GM23338 (cell line): ENCODE measurements around the gene GPALPP1. TPM values are rescaled to one million over a fixed set of nuclear protein-coding genes. Genes with fewer than 3 reads are reported as not detected.

ENCODE experiments used
- ATAC-seq: fragments of 200-7000 bp; cut with Tn5 transposase; 3 replicates; pipeline ENCODE4 v1.9.1; 2020
- DNase-seq: peaks from one replicate; pipeline ENCODE4 v3.0.0-alpha.2; 2015; ENCODE audit warnings: low spot score
- H2AFZ ChIP-seq: fragments of 200-600 bp; sonication (generic); 2 replicates; pipeline ENCODE4 v1.8.0; 2016; ENCODE audit warnings: antibody characterized with exemption, mild to moderate bottlenecking, moderate library complexity
- H3F3A ChIP-seq: fragments of 200-600 bp; sonication (generic); replicated peaks from 2 replicates; pipeline ENCODE4 v1.8.0; 2017; ENCODE audit warnings: antibody characterized with exemption, mixed run types, low read depth
- H3K27ac ChIP-seq: fragments of 200-600 bp; sonication (generic); 2 replicates; pipeline ENCODE4 v1.6.1; 2016; ENCODE audit warnings: low read depth
- H3K27me3 ChIP-seq: fragments of 200-600 bp; sonication (generic); 2 replicates; pipeline ENCODE4 v1.8.0; 2016; ENCODE audit warnings: mild to moderate bottlenecking, mixed run types, moderate library complexity; ENCODE audit not compliant: insufficient read depth
- H3K36me3 ChIP-seq: fragments of 200-600 bp; sonication (generic); 2 replicates; pipeline ENCODE4 v1.8.0; 2016; ENCODE audit warnings: mild to moderate bottlenecking; ENCODE audit not compliant: insufficient read depth
- H3K4me1 ChIP-seq: fragments of 200-600 bp; sonication (generic); 2 replicates; pipeline ENCODE4 v1.8.0; 2016; ENCODE audit warnings: mild to moderate bottlenecking, moderate library complexity; ENCODE audit not compliant: insufficient read depth
- H3K4me2 ChIP-seq: fragments of 200-600 bp; sonication (generic); 2 replicates; pipeline ENCODE4 v1.7.1; 2017; ENCODE audit warnings: mixed run types
- H3K4me3 ChIP-seq: fragments of 200-600 bp; sonication (generic); 2 replicates; pipeline ENCODE4 v1.6.1; 2016; ENCODE audit warnings: mixed run types
- H3K79me2 ChIP-seq: fragments of 200-600 bp; sonication (generic); replicated peaks from 2 replicates; pipeline ENCODE4 v1.8.0; 2017; ENCODE audit warnings: mild to moderate bottlenecking; ENCODE audit not compliant: insufficient read depth
- H3K9me2 ChIP-seq: fragments of 200-600 bp; sonication (generic); 2 replicates; pipeline ENCODE4 v1.8.0; 2017; ENCODE audit not compliant: insufficient read depth
- H4K20me1 ChIP-seq: fragments of 200-600 bp; sonication (generic); replicated peaks from 2 replicates; pipeline ENCODE4 v1.8.0; 2017; ENCODE audit warnings: mild to moderate bottlenecking; ENCODE audit not compliant: insufficient read depth
- H3K27ac Mint-ChIP-seq: 2 replicates; pipeline ENCODE4 v1.8.0; 2020; ENCODE audit warnings: inconsistent platforms, mild to moderate bottlenecking, moderate library complexity, mixed read lengths
- H3K27me3 Mint-ChIP-seq: 3 replicates; pipeline ENCODE4 v1.8.0; 2022; ENCODE audit warnings: low read depth, mild to moderate bottlenecking, moderate library complexity, mixed read lengths, inconsistent platforms; ENCODE audit not compliant: insufficient read depth, poor library complexity
- H3K36me3 Mint-ChIP-seq: 3 replicates; pipeline ENCODE4 v1.8.0; 2021; ENCODE audit warnings: low read depth, mild to moderate bottlenecking, inconsistent platforms, moderate library complexity, mixed read lengths
- H3K4me1 Mint-ChIP-seq: 3 replicates; pipeline ENCODE4 v1.8.0; 2020; ENCODE audit warnings: mild to moderate bottlenecking, inconsistent platforms, mixed read lengths
- H3K4me3 Mint-ChIP-seq: 3 replicates; pipeline ENCODE4 v1.8.0; 2021; ENCODE audit warnings: moderate library complexity, mild to moderate bottlenecking, inconsistent platforms, mixed read lengths
- H3K9me3 Mint-ChIP-seq: 3 replicates; pipeline ENCODE4 v1.8.0; 2020; ENCODE audit warnings: moderate library complexity, mild to moderate bottlenecking, inconsistent platforms, mixed read lengths
- CREB1 ChIP-seq: fragments of 250-450 bp; sonication (Bioruptor Pico); IDR thresholded peaks from 2 replicates; pipeline ENCODE4 v1.5.0; 2020; ENCODE audit warnings: low read depth, mild to moderate bottlenecking, moderate library complexity
- EZH2 ChIP-seq: fragments of 200-600 bp; sonication (generic); IDR thresholded peaks from one replicate; pipeline ENCODE4 v1.8.0; 2017; ENCODE audit warnings: antibody characterized with exemption, mild to moderate bottlenecking, low read depth; ENCODE audit not compliant: unreplicated experiment
- EZH2phosphoT487 ChIP-seq: fragments of 200-600 bp; sonication (generic); IDR thresholded peaks from one replicate; pipeline ENCODE4 v1.8.1; 2018; ENCODE audit warnings: antibody characterized with exemption; ENCODE audit not compliant: unreplicated experiment
- JUNB ChIP-seq: IDR thresholded peaks from one replicate; pipeline ENCODE4 v1.6.1; 2016; ENCODE audit warnings: antibody characterized with exemption; ENCODE audit not compliant: unreplicated experiment
- NANOG ChIP-seq: IDR thresholded peaks from 2 replicates; pipeline ENCODE4 v1.6.1; 2016; ENCODE audit warnings: antibody characterized with exemption, borderline replicate concordance
- POLR2AphosphoS5 ChIP-seq: IDR thresholded peaks from 2 replicates; pipeline ENCODE4 v1.6.1; 2016; ENCODE audit warnings: antibody characterized with exemption, low read depth
- STAT1 ChIP-seq: IDR thresholded peaks from one replicate; pipeline ENCODE4 v1.6.1; 2016; ENCODE audit warnings: antibody characterized with exemption; ENCODE audit not compliant: unreplicated experiment
- ZNF114 ChIP-seq: fragments of 250-450 bp; sonication (Bioruptor Pico); IDR thresholded peaks from 2 replicates; pipeline ENCODE4 v1.5.0; 2020; ENCODE audit warnings: mild to moderate bottlenecking, moderate library complexity
- ZNF331 ChIP-seq: fragments of 250-450 bp; sonication (Bioruptor Pico); IDR thresholded peaks from 2 replicates; pipeline ENCODE4 v1.5.0; 2020; ENCODE audit warnings: low read depth, mild to moderate bottlenecking, moderate library complexity
- polyA plus RNA-seq: library from polyadenylated mRNA; unstranded; fragments of >200 nt; fragmentation: Nextera tagmentation; extraction: Ambion mirVana; gene quantifications from 2 replicates; pipeline ENCODE4 v1.2.1, GENCODE V29; 2016
- total RNA-seq: library from RNA; depleted of rRNA; stranded (reverse); fragments of >200 nt; shearing (Covaris generic); gene quantifications from 2 replicates; pipeline ENCODE4 v1.2.3, GENCODE V29; 2014
- TF ChIP-seq, protein P1 (sequence below): fragments of 250-450 bp; sonication (Bioruptor Pico); IDR thresholded peaks from 2 replicates; pipeline ENCODE4 v1.5.0; 2020; ENCODE audit warnings: mild to moderate bottlenecking, moderate library complexity
- TF ChIP-seq, protein P2 (sequence below): IDR thresholded peaks from 2 replicates; pipeline ENCODE4 v1.6.1; 2016; ENCODE audit warnings: antibody characterized with exemption
- TF ChIP-seq, protein P3 (sequence below): IDR thresholded peaks from one replicate; pipeline ENCODE4 v1.6.1; 2018; ENCODE audit warnings: antibody characterized with exemption; ENCODE audit not compliant: unreplicated experiment
- TF ChIP-seq, protein P4 (sequence below), 2 experiments: fragments of 200-600 bp in 1 of 2; sonication (generic) in 1 of 2; conservative IDR thresholded peaks; 2 replicates each; pipeline versions ENCODE4 v1.5.1 to v1.6.1; 2016 to 2017; ENCODE audit warnings: antibody characterized with exemption in 2 of 2, low read depth in 2 of 2, mild to moderate bottlenecking in 2 of 2, moderate library complexity in 1 of 2

The GPALPP1 gene
- total and polyA plus RNA-seq, 2 experiments from 2014 or later = 31.3 to 35.8 TPM

DNA sequence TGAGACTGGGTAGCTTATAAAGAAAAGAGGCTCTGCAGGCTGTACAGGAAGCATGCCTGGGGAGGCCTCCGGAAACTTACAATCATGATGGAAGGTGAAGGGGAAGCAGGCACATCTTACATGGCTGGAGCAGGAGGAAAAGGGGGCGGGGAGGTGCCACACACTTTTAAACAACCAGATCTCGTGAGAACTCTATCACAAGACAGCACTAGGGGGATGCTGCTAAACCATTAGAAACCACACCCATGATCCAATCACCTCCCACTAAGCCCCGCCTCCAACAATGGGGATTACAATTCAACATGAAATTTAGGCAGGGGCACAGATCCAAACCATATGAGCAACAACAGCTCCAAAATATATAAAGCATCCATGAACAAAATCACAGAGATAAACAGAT is 84.5 kb downstream of the GPALPP1 start:
- Mint-ChIP-seq H3K4me3 (no peak overlapping the region; the same call in 2 of the 3 replicates), H3K27ac (no peak overlapping the region), H3K4me1 (peaks cover 5% of the 10 kb centered on the region; the same call in 2 of the 3 replicates), H3K27me3 (no peaks in the 10 kb centered on the region), H3K36me3 (no peaks in the 10 kb centered on the region), H3K9me3 (no peaks in the 10 kb centered on the region)
- H3K79me2 ChIP-seq = no peaks in the 10 kb centered on the region
- H3K4me1 ChIP-seq = peaks cover 6% of the 10 kb centered on the region; the same call in 1 of the 2 replicates
- no peak overlapping the region for H2AFZ ChIP-seq
- ATAC-seq = peak; percentile 59
- TF ChIP-seq JUNB = no peak
- no peak for TF ChIP-seq CREB1 (CRISPR knock-in tag)
- TF ChIP-seq, protein P1, sequence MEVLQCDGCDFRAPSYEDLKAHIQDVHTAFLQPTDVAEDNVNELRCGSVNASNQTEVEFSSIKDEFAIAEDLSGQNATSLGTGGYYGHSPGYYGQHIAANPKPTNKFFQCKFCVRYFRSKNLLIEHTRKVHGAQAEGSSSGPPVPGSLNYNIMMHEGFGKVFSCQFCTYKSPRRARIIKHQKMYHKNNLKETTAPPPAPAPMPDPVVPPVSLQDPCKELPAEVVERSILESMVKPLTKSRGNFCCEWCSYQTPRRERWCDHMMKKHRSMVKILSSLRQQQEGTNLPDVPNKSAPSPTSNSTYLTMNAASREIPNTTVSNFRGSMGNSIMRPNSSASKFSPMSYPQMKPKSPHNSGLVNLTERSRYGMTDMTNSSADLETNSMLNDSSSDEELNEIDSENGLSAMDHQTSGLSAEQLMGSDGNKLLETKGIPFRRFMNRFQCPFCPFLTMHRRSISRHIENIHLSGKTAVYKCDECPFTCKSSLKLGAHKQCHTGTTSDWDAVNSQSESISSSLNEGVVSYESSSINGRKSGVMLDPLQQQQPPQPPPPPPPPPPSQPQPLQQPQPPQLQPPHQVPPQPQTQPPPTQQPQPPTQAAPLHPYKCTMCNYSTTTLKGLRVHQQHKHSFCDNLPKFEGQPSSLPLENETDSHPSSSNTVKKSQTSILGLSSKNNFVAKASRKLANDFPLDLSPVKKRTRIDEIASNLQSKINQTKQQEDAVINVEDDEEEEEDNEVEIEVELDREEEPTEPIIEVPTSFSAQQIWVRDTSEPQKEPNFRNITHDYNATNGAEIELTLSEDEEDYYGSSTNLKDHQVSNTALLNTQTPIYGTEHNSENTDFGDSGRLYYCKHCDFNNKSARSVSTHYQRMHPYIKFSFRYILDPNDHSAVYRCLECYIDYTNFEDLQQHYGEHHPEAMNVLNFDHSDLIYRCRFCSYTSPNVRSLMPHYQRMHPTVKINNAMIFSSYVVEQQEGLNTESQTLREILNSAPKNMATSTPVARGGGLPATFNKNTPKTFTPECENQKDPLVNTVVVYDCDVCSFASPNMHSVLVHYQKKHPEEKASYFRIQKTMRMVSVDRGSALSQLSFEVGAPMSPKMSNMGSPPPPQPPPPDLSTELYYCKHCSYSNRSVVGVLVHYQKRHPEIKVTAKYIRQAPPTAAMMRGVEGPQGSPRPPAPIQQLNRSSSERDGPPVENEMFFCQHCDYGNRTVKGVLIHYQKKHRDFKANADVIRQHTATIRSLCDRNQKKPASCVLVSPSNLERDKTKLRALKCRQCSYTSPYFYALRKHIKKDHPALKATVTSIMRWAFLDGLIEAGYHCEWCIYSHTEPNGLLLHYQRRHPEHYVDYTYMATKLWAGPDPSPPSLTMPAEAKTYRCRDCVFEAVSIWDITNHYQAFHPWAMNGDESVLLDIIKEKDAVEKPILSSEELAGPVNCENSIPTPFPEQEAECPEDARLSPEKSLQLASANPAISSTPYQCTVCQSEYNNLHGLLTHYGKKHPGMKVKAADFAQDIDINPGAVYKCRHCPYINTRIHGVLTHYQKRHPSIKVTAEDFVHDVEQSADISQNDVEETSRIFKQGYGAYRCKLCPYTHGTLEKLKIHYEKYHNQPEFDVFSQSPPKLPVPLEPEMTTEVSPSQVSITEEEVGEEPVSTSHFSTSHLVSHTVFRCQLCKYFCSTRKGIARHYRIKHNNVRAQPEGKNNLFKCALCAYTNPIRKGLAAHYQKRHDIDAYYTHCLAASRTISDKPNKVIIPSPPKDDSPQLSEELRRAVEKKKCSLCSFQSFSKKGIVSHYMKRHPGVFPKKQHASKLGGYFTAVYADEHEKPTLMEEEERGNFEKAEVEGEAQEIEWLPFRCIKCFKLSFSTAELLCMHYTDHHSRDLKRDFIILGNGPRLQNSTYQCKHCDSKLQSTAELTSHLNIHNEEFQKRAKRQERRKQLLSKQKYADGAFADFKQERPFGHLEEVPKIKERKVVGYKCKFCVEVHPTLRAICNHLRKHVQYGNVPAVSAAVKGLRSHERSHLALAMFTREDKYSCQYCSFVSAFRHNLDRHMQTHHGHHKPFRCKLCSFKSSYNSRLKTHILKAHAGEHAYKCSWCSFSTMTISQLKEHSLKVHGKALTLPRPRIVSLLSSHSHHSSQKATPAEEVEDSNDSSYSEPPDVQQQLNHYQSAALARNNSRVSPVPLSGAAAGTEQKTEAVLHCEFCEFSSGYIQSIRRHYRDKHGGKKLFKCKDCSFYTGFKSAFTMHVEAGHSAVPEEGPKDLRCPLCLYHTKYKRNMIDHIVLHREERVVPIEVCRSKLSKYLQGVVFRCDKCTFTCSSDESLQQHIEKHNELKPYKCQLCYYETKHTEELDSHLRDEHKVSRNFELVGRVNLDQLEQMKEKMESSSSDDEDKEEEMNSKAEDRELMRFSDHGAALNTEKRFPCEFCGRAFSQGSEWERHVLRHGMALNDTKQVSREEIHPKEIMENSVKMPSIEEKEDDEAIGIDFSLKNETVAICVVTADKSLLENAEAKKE = no peak
- TF ChIP-seq ZNF331 (CRISPR knock-in tag) = no peak
- no peak for TF ChIP-seq POLR2AphosphoS5
- TF ChIP-seq, protein P2, sequence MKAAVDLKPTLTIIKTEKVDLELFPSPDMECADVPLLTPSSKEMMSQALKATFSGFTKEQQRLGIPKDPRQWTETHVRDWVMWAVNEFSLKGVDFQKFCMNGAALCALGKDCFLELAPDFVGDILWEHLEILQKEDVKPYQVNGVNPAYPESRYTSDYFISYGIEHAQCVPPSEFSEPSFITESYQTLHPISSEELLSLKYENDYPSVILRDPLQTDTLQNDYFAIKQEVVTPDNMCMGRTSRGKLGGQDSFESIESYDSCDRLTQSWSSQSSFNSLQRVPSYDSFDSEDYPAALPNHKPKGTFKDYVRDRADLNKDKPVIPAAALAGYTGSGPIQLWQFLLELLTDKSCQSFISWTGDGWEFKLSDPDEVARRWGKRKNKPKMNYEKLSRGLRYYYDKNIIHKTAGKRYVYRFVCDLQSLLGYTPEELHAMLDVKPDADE = no peak
- no peak for TF ChIP-seq NANOG
- TF ChIP-seq, protein P3, sequence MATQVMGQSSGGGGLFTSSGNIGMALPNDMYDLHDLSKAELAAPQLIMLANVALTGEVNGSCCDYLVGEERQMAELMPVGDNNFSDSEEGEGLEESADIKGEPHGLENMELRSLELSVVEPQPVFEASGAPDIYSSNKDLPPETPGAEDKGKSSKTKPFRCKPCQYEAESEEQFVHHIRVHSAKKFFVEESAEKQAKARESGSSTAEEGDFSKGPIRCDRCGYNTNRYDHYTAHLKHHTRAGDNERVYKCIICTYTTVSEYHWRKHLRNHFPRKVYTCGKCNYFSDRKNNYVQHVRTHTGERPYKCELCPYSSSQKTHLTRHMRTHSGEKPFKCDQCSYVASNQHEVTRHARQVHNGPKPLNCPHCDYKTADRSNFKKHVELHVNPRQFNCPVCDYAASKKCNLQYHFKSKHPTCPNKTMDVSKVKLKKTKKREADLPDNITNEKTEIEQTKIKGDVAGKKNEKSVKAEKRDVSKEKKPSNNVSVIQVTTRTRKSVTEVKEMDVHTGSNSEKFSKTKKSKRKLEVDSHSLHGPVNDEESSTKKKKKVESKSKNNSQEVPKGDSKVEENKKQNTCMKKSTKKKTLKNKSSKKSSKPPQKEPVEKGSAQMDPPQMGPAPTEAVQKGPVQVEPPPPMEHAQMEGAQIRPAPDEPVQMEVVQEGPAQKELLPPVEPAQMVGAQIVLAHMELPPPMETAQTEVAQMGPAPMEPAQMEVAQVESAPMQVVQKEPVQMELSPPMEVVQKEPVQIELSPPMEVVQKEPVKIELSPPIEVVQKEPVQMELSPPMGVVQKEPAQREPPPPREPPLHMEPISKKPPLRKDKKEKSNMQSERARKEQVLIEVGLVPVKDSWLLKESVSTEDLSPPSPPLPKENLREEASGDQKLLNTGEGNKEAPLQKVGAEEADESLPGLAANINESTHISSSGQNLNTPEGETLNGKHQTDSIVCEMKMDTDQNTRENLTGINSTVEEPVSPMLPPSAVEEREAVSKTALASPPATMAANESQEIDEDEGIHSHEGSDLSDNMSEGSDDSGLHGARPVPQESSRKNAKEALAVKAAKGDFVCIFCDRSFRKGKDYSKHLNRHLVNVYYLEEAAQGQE = no peak
- no peak for TF ChIP-seq STAT1
- TF ChIP-seq ZNF114 (CRISPR knock-in tag) = no peak
- TF ChIP-seq, protein P4, sequence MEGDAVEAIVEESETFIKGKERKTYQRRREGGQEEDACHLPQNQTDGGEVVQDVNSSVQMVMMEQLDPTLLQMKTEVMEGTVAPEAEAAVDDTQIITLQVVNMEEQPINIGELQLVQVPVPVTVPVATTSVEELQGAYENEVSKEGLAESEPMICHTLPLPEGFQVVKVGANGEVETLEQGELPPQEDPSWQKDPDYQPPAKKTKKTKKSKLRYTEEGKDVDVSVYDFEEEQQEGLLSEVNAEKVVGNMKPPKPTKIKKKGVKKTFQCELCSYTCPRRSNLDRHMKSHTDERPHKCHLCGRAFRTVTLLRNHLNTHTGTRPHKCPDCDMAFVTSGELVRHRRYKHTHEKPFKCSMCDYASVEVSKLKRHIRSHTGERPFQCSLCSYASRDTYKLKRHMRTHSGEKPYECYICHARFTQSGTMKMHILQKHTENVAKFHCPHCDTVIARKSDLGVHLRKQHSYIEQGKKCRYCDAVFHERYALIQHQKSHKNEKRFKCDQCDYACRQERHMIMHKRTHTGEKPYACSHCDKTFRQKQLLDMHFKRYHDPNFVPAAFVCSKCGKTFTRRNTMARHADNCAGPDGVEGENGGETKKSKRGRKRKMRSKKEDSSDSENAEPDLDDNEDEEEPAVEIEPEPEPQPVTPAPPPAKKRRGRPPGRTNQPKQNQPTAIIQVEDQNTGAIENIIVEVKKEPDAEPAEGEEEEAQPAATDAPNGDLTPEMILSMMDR (conservative IDR thresholded peaks at IDR 0.05; ENCODE audit: low read depth in 2 of 2) = no peak
- TF ChIP-seq EZH2 = no peak
- no peak for TF ChIP-seq EZH2phosphoT487
- no peaks in the 10 kb centered on the region for H3K36me3 ChIP-seq
- H3F3A ChIP-seq = no peaks in the 10 kb centered on the region
- no peak overlapping the region for H3K4me2 ChIP-seq
- no peak overlapping the region for H3K27ac ChIP-seq
- no peaks in the 10 kb centered on the region for H3K27me3 ChIP-seq
- no peaks in the 10 kb centered on the region for H4K20me1 ChIP-seq
- peak; percentile 72 for DNase-seq
- no peaks in the 10 kb centered on the region for H3K9me2 ChIP-seq
- no peak overlapping the region for H3K4me3 ChIP-seq
